ENCODE results near the gene RAMP3.

DNA sequence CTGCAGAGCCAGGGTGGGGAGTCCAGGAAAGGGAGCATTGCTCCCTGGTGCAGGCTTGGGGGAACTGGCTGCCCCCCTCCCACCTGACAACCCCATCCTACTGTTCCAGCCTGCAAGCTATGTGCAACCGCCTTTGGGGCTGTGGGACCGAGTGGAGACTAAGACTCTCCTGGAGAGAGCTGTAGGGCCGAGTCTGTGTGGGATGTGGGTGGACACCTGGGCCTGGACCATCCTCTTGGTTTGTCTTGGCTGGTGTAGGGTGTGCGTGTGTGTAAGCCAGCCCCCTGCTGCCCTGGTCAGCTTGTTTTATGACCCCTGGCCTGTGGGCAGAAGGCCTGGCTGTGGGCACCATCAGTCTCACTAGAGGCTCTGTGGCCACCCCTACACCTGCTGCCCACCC, 1.6 kb upstream of the RAMP3 start:
- TF ChIP-seq CEBPB (IDR thresholded peaks at IDR 0.05) (no peak), RAD21 (conservative IDR thresholded peaks at IDR 0.05 in 1 of 2, IDR thresholded peaks at IDR 0.05 in 1 of 2) (no peak)
- TF ChIP-seq, protein P1, sequence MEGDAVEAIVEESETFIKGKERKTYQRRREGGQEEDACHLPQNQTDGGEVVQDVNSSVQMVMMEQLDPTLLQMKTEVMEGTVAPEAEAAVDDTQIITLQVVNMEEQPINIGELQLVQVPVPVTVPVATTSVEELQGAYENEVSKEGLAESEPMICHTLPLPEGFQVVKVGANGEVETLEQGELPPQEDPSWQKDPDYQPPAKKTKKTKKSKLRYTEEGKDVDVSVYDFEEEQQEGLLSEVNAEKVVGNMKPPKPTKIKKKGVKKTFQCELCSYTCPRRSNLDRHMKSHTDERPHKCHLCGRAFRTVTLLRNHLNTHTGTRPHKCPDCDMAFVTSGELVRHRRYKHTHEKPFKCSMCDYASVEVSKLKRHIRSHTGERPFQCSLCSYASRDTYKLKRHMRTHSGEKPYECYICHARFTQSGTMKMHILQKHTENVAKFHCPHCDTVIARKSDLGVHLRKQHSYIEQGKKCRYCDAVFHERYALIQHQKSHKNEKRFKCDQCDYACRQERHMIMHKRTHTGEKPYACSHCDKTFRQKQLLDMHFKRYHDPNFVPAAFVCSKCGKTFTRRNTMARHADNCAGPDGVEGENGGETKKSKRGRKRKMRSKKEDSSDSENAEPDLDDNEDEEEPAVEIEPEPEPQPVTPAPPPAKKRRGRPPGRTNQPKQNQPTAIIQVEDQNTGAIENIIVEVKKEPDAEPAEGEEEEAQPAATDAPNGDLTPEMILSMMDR (IDR thresholded peaks at IDR 0.05): no peak
- TF ChIP-seq, protein P2, sequence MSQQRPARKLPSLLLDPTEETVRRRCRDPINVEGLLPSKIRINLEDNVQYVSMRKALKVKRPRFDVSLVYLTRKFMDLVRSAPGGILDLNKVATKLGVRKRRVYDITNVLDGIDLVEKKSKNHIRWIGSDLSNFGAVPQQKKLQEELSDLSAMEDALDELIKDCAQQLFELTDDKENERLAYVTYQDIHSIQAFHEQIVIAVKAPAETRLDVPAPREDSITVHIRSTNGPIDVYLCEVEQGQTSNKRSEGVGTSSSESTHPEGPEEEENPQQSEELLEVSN (IDR thresholded peaks at IDR 0.05; ENCODE audit: borderline replicate concordance, low read depth): no peak

Data from A549 (cell line).